Measurements from ENCODE around the gene MRNIP.

The MRNIP gene, protein sequence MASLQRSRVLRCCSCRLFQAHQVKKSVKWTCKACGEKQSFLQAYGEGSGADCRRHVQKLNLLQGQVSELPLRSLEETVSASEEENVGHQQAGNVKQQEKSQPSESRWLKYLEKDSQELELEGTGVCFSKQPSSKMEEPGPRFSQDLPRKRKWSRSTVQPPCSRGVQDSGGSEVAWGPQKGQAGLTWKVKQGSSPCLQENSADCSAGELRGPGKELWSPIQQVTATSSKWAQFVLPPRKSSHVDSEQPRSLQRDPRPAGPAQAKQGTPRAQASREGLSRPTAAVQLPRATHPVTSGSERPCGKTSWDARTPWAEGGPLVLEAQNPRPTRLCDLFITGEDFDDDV

DNA sequence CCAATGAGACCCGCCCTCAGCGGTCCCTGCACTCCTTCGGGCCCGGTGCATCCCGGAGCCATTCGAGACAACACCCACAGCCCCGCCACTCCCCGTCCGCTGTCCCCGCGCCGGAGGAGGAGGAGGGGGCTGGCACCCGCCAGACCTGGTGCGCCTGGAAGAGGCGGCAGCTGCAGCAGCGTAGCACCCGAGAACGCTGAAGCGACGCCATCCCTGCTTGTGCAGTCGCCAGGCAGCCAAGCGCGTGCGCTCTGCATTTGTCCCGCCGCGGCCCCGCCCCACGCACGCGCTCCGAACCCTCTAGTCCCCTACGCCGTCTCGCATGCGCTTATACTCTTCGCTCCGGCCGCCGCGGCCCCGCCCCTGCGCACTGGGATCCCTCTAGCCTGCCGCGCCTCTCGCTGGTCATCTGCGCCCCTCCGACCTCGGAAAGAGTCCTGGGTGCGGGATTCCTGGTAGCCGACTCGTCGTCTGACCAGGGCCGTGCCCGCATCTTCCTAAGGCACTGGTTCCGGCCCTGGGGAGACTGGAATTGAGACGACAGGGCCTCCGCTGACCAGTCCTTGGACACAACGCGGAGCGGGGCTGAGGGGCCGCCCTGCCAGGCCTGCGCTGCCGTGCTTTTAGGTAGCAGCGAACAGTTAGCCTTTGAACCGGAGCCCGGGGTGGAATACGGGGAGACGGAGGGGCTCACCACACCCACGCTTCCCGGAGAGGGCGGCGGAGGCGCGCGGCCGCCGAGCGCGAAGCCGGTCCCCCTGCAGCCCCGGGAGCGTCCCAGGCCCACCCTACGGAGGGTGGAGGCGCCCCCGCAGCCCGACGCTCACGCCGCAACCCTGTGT, at the start of gene MRNIP:
Gene MRNIP, minus strand, starts transcription at position 232 of the 842 bp plus-strand sequence. Its CDS starts 21 bp downstream, at position 211.
- DNase-seq (ENCODE audit: low spot score), result peak; percentile 95

DNA sequence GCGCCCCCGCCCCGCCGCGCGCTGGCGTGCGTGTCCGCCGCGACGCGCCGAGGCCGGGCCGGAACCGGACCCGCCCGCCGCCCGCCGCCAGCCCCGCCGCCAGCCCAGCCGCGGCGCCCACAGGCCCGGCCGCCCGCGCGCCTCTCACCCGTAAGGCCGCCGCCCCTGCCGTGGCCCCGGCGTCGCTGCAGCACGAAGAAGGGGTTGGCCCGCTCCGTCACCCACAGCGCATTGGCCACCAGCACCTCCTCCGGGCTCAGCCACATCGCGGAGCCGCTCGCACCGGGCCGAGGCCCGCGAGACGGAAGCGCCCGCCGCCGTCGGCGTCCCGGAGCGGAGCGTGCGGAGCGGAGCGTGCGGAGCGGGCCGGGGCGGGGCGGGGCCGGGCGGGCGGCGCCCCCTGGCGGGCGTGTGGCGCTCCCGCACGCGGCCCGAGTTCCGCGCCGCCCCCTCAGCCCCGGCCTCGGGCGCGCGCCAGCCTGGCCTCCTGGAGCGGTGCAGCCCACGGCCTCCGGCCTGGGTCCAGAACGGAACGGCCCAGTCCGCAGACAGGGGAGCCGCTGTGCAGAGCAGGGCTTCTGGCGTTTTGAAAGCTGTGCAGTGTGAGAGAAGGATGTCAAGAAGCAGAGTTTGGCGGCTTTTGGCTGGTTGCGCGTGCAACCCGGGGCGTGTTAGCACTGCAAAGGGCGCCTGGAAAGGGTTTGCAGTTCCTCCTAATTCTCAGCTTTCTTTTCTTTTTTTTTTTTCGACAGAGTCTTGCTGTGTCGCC, 49.1 kb upstream of the MRNIP start, which contains the start of gene TBC1D9B:
Gene TBC1D9B, minus strand, starts transcription at position 342 of the 769 bp plus-strand sequence. Its CDS starts 76 bp downstream, at position 266.
- DNase-seq (ENCODE audit: low spot score), result peak; percentile 71

DNA sequence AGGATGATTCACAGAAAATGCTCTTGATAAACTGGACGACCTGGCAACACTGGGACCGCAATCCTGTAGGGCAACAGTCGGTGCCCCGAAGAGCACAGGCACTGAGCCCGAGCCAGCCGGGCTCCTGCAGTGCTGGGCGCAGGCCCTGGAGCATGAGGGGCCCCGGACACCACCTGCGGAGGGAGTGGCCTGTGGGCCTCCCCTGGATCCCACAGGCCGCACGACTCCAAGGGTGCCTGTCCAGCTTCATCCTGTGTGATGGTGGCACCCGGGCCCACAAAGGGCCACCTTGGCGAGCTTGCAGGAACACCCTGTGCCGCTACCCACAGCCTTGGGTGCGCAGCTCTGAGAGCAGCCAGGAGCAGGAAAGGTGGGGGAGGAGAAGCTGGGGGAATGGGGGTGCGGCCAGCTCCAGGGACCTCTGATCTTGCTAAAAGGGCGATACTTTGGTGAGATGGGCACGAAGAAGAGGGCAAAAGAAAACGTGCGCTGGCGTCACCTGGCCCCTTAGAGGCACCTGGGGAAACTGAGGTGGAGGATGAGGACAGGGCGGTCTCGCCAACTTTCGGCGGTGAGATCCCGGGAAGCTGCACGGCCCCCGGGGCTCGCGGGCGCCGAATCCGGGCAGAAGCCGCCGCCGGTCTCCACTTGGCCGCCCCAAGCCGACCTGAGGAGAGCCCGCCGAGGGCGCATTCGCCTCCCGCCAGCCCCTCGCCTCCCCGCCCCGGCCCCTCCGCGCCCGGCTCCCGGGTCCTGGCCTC, 48.4 kb upstream of the MRNIP start:
- DNase-seq (ENCODE audit: low spot score), result no peak

DNA sequence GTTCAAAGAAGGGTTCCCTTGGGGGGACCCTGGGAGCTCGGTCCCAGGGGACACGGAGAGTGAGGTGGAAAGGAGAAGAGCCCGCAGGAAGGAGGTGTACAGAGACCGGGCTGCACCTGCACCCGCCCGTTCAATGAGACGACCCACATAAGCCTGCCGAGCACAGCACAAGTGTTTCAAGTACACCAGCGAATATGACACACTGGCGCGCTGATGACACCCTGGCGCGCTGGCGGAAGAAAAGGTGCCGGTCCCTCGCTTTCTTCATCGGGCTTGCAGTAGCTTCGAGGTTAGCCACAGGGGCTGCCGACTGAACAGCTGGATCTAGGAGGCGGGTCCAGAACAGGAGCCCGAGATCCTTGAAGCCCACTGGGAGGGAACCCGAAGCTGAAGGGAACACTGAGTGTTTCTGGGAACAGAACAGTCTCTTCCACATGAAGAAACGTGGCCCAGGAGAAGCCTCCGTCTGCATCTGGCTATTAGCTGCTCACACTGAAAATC, 47.7 kb upstream of the MRNIP start:
- DNase-seq (ENCODE audit: low spot score), result no peak

DNA sequence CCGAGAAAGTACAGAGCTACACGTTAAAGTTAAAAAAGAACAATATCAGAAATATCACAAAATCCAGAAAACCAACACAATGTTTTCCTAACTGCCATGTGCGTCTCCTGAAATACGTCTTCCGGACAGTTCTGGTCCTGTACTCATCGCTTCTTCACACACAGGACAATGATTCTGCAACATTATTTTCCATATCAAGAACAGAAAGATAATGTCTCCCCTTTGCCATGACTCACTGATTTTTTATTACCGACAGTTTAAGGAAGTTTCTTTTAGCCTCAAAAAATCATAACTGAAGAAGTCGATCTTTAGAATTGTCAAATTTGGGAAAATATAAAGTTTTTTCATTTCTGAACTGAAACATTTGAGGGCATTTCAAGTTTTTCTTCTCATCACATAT, 46.5 kb upstream of the MRNIP start:
- DNase-seq (ENCODE audit: low spot score), result no peak

DNA sequence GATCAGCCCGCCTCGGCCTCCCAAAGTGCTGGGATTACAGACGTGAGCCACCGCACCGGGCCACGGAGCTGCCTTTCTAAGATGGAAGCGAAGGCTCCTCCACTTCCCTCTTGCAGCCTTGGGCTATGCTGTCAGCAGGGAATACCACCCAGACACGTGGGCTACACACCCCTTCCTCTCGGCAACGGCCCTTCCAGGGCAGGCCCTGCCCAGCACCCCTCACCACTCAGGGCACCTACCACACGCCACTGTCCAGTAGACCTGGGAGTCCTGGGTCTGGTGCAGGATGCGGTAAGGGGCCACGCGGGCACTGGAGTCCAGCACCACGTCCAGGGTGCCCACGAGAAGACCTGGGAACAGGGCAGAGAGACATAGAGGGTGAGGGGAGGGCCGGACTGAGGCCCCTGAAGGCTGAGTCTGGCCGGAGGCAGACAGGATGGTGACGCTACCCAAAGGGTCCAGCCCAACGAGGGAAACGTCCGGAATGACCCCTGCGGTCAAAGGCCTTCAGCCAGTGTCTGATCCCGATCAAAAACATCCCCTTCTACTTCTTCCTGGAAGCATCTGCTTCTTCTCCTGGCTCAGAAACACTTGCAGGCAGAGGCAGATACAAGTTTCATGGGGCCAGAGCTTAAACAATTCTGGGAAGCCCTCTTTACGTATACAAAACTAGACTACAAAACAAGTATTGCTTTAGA, 46.0 kb upstream of the MRNIP start:
- no peak for DNase-seq (ENCODE audit: low spot score)

DNA sequence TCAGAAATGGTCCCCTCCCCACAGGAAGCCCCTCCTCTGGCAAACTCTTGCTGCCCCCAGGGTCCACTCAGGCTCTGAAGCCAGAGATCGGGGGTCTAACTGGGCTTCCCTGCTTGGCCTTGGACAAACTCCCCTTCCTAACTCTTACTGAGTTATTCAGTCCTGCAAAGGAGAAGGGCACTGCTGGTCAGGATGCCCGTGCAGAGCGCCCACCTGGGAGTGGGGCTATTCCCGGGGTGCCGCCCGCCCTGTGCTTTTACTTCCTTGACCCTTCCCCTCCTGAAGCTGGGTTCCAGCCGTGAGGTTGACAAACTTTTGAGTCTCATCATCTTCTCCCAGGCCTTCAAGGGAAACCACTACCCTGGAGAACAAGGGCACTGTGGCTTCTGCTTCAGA, 44.1 kb upstream of the MRNIP start:
- DNase-seq (ENCODE audit: low spot score), result no peak

DNA sequence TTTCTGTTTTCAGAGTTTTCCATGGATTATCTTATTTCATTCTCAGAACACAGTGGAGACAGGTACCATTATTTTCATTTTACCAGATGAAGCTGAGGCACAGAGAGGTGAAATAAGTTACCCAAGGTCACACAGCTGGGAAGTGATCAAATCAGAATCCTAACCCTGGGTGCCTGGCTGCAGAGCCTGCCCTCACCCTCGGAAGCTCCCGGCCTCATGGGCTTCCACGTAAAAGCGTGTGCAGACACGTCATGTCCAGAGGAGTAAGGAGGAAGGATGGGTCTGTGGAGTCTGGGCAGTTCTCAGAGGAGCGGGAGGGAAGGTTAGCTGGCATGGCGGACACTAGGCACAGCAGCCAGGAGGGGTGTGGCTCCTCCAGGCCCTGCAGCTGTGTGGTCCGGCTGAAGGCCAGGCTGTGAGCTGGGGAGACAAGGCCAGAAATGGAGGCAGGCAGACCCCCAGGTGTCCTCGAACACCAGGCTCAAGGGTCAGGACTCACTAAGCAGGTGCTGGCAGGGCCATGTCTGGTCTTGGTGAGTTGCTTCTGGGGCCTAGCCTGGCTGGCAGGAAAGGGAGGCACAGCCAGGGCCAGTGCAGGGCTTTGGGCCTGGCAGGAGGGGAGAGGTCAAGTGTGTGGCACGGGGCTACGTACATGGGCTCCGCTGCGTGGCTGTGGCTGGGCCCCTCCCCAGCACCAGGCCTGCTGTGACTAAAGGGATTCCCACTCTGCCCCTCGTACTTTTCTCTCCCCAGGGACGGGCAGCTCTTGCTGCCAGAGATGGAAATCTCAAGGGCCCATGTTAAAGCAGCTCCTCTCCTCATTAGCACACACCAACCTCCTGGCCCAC, 43.5 kb upstream of the MRNIP start:
- no peak for DNase-seq (ENCODE audit: low spot score)

DNA sequence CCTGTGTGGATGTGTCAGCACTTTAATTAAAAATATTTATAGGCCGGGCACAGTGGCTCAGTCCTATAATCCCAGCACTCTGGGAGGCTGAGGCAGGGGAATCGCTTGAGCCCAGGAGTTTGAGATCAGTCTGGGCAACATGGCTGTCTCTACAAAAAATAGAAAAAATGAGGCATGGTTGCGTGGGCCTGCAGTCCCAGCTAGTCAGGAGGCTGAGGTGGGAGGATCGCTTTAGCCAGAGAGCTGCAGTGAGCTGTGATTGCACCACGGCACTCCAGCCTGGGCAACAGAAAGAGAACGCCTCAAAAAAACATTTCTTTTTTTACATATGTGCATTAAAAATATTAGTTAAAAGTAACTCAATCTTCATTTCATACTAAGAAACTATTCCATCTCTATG, 42.8 kb upstream of the MRNIP start:
- DNase-seq (ENCODE audit: low spot score), result no peak

DNA sequence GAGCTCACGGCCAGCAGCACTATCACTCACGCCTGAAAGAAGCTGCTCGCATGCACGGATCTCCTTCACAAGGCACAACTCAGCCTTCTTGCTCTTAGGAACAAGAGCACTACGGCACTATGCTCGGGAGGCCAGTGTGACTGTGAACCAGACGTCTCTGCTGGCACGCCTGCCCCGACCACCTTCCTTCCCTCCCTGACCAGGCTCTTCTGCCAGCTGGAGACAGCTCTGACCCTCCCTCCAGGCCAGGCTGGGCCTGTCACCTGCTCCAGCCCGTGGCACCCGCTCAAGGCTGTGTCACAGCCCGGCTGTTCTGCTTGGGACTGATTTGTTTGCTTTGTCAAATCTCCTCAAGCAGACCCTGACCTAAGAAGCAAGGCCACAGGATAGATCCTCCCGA, 42.1 kb upstream of the MRNIP start:
- DNase-seq (ENCODE audit: low spot score), result no peak

DNA sequence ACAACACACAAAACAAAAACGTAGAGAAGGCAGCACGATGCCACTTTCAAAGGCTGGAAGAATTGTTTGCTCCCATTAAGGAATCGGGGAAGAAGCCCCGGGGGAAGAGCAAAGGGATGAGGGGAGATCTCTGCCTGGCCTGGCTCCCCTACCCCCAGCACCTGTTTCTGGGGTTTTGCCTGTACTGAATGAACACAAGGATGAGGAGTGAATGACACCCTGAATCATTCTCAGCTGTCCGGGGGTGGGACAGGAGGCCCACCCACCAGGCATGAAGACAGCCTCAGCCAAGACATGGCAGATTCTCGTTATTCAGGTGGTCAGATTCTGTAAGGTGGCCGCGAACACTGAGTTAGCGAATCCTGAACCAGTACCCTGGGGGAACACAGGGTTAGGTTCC, 41.6 kb upstream of the MRNIP start:
- no peak for DNase-seq (ENCODE audit: low spot score)

DNA sequence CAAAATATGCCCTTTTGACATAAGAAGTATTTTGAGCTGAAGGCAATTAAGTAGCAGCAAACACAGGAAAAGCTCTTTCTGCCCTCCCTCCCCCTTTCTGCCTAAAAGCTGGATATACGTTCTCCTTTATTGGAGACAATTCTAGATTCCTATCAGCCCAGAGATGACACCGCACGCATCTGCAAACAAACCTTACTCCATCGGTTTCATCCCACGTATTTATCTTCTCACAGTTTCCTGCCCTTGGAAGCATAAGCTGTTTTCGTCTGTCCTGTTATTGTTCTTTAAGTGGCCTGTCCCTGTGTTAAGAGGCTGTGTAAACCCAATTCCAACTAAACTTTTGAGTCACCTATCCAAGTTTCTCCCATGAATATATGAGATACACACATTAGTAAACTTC, 37.2 kb upstream of the MRNIP start:
- DNase-seq (ENCODE audit: low spot score), result no peak

DNA sequence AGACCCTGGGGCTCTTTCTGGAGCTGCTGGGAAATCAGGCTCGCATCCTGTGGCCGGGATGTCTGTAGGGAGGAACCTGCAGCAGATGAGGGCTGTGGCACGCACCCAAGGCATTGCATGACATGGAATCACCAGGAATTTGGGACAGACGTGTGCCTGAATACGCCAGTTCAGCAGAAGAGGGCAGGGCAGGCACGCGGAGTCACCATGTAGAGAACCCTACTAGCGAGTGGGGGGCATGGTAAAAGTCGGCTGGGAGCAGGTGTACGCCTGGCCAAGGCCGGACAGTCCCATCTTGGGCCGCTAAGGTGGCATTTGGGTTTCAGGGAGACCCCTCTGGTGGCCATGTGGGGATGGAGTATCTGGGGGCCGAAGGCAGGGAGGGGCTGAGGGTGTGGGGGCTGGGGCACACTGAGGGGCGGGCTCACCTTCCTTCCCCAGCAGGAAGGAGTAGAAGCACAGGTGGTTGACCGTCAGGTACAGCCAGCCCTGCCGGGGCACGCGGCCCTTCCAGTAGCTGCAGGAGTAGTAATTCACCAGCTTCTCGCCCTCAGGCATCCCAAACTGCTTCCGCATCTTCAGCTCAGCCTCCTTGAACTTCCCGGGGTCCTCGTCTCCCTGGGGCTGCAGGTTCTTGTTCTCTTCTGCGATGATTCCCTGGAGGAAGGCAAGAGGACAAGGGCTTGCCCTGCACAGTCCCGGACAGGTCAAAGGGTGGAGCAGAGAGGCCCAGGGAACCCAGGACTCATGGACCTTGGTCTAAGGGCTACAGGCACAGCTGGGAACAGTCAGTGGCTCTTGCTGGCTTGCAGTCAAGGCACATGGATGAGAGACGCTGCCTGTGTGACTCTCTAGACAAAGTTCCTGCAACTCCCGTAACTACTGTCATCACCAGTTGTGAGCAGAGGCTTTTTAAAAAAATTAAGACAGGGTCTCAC, 35.6 kb upstream of the MRNIP start:
- DNase-seq (ENCODE audit: low spot score), result no peak

DNA sequence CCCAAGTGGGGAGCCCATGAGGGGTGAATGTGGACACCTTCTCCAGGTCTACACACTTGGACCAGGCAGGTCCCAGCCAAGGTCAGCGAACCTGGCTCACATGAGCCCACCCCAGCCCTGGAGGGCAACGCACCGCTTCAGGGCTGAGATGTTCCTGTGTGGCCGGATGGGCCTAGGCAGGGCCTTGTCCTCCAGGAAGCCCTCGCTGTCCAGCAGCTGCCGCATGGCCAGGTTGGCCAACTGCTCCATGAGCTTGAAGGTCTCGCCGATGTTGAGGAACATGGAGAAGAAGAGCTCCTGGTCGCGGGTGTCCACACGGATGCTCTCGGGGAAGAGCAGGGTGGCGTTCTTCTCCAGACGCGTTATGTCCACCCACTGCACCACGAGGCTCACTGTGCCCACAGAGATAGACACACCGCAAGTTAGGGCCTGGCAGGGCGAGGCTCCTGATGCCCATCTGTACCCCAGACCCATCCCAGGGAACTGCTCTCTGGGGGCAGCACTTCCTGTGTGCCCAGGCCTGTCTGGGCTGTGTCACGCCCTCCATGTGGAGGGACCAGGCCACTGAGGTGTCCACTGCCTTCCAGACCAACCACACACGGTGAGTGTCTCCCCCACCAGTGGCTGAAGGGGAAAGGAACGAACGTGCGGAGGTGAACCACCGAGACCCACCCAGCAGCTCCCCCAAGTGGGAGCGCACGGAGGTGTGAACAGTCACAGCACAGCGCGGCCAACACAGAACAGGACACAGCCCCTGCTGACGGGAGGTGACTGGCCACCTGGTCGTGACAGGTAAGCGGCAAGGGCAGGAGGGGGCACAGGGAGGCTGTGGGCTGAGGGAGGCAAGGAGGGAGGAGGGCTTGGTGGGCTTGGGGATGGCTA, 34.7 kb upstream of the MRNIP start:
- DNase-seq (ENCODE audit: low spot score), result no peak

DNA sequence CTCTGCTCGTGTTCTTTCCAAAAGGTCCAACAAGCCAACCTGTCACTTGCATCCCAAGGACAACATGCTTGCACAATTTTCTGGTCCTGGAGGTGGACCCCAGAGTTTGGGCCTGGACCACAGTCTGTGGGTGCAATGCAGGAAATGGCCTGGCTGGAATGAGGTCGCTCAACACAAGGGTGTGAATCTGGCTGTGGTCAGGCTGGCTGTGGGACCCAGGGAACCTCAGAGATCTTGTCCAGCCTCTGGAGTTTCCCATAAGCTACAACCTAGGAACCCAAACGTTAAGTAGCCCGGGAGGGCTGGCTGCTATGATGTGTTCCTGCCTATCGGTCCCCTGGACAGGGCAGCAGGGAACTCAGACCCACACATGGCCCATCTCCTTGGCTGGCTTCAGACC, 33.6 kb upstream of the MRNIP start:
- no peak for DNase-seq (ENCODE audit: low spot score)

DNA sequence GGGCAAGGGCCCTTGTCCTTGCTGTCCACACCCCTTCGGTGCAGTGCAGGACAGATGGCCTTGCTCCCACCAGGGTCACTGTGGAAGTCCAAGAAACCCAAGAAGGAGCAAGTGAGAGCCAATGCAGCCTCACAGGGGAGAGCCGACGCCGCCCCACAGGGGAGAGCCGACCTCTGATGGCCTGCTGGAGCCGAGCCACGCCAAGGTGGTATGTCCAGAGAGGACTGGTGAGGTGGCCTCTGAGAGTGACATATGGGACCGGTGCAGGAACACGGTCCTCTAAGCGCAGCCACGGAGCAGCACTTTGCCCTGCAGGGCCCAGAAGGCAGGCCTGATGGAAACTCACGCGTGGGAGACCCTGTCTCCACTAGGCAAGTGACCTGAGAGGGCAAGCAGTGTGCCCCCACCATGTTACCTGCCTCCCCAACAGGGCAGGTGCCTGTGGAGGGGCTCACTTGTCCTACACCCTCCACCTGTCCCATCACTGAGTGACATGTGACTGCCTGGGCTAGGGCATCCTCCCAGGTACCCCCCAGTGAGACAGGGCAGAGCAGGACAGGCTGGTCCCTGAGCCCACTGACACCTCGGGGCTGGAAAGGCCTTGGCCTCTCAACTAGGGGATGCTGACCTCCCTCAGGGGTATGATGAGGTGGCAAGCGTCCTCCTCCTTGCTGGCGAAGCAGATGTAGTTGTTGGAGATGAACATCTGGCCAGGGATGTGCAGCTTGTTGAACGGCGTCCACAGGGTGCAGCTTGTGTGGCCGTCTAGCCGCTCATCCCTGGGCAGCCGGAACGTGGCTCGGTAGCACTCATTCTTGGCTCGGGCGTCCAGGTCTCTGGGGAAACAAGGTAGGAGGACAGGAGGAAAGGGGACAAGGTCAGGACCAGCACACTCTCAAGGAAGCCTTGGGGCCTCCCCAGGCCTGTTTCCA, 32.4 kb upstream of the MRNIP start:
- DNase-seq (ENCODE audit: low spot score), result no peak

DNA sequence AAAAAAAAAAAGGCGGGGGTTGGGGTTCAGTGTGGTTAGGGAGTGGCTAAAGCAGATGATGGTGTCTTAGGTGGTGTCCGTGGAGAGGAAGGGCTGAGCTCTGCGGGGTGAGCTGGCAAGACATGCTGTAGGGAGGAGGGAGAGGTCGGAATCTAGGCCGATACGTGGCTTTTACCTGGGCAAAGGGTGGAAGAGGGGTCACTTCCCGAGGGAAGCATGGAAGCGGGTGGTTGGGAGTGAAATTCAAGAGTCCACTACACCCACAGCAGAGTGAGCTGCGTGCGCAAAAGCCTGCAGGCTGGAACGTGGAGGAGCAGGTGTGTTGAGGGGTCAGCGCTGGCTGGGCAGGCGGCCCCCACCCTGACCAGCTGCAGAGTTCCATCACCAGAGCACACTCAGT, 31.3 kb upstream of the MRNIP start:
- DNase-seq (ENCODE audit: low spot score), result no peak
